22Rv1 (cell line): Measurements from ENCODE around the gene KIF17.

Experiments used
- H3K27ac ChIP-seq: fragments of 450-650 bp; 2 replicates; pipeline ENCODE4 v1.5.1; 2017
- ZFX ChIP-seq: fragments of 450-650 bp; IDR thresholded peaks from 2 replicates; pipeline ENCODE4 v1.6.1; 2017; ENCODE audit warnings: antibody characterized with exemption, borderline replicate concordance
- TF ChIP-seq, protein P1 (sequence below): fragments of 450-650 bp; IDR thresholded peaks from 2 replicates; pipeline ENCODE4 v1.5.1; 2017; ENCODE audit warnings: mild to moderate bottlenecking

The KIF17 gene

DNA sequence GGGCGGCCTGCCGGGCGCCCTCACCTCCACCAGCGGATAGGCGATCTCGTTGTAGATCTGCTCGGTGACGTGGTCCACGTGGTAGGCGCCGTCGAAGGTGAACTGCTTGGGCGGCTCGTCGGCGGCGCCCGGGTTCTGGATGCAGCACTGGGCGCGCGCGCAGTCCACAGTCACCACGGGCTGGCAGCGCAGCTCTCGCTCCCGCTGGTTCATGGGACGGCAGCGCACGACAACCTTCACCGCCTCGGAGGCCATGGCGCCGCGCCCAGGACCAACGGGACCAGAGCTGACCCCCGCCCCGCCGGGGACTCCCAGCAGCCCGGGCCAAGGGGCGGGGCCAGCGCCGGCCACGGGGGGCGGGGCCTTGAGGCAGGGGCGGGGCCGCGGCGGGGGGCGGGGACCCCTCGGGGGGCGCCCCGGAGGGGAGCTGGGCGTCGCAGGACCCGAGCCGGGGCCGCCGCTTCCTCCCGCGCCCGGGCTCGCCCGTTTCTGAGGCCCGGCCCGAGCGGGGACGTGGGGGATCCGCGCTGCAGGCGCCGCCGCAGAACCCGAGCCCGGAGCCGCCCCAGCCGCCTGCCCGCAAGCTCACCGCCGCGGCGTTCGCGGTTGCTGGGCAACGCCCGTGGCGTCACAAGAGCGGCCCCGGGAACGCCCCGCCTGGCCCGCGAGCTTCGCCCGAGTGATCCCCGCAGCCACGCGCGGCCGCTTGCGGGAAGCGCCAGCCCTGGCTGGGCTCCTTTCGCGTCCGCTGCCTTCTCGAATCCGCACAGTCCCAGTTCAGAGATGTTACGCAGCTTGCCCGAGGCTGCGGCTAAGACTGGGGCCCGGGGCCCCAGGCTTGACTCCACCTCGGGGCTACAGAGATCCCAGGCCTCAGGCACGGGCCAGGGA lies at the start of gene KIF17:
Gene KIF17 (minus strand): TSS at position 556 of the 891 bp plus-strand sequence. CDS start 301 bp downstream, at position 255.
- no peak within 1 kb of the TSS for H3K27ac ChIP-seq
- no peak for TF ChIP-seq ZFX
- TF ChIP-seq, protein P1, sequence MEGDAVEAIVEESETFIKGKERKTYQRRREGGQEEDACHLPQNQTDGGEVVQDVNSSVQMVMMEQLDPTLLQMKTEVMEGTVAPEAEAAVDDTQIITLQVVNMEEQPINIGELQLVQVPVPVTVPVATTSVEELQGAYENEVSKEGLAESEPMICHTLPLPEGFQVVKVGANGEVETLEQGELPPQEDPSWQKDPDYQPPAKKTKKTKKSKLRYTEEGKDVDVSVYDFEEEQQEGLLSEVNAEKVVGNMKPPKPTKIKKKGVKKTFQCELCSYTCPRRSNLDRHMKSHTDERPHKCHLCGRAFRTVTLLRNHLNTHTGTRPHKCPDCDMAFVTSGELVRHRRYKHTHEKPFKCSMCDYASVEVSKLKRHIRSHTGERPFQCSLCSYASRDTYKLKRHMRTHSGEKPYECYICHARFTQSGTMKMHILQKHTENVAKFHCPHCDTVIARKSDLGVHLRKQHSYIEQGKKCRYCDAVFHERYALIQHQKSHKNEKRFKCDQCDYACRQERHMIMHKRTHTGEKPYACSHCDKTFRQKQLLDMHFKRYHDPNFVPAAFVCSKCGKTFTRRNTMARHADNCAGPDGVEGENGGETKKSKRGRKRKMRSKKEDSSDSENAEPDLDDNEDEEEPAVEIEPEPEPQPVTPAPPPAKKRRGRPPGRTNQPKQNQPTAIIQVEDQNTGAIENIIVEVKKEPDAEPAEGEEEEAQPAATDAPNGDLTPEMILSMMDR: no peak

- TF ChIP-seq ZFX: no peak
- TF ChIP-seq, protein P1: no peak
- H3K27ac ChIP-seq: no peak overlapping the region
Measured at GRCh38 chr1:20767271-20767670, 49.5 kb upstream of the KIF17 start.

DNA sequence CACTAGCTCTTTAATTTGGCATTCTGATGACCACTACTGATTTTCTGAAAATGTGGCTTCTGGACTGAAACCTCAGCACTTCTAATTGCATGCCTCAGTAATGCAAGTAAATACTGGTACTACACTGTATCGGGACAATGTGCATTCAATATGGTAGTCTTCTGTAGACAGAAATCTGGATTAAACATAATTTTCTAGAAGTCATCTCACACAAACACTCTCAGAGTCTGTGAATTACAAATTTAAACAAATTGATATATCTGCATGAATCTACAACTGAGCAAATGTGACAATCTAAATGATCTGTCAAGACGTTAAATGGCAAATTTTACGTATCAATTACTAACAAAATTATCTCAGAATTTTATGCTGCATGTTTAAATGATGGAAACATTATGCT lies 45.6 kb upstream of the KIF17 start:
- TF ChIP-seq, protein P1: no peak
- TF ChIP-seq ZFX: no peak
- no peak overlapping the region for H3K27ac ChIP-seq

DNA sequence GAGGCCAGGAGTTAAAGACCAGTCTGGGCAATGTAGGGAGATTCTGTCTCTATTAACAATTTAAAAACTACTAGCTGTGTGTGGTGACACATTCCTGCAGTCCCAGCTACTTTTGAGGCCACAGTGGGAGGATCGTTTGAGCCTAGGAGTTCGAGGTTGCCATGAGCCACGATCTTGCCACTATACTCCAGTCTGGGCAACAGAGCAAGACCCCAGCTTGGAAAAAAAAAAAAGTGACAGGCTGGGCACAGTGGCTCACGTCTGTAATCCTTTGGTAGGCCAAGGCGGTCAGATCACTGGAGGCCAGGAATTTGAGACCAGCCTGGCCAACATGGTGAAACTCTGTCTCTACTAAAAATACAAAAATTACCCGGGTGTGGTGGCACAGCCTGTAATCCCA lies 42.5 kb upstream of the KIF17 start:
- no peak overlapping the region for H3K27ac ChIP-seq
- no peak for TF ChIP-seq ZFX
- TF ChIP-seq, protein P1: no peak

DNA sequence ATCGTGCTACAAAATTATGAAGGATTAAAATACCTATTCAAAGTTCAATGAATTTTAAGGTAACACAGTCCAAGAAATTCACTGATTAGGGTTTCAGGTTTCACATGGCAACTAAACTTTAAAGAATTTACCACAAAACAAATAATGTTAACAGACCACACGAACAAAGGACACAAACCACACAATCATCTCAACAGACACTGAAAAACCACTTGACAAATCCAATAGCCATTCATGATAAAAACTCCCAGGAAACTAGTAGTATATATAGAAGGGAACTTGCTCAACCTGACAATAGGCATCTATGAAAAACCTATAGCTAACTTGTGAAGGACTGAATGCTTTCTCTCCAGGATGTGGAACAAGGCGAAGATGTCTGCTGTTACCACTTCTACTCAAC lies 35.8 kb upstream of the KIF17 start:
- TF ChIP-seq ZFX: no peak
- TF ChIP-seq, protein P1: no peak
- no peak overlapping the region for H3K27ac ChIP-seq

- no peak overlapping the region for H3K27ac ChIP-seq
- TF ChIP-seq, protein P1: no peak
- no peak for TF ChIP-seq ZFX
Measured at GRCh38 chr1:20751462-20751990, 33.7 kb upstream of the KIF17 start.

DNA sequence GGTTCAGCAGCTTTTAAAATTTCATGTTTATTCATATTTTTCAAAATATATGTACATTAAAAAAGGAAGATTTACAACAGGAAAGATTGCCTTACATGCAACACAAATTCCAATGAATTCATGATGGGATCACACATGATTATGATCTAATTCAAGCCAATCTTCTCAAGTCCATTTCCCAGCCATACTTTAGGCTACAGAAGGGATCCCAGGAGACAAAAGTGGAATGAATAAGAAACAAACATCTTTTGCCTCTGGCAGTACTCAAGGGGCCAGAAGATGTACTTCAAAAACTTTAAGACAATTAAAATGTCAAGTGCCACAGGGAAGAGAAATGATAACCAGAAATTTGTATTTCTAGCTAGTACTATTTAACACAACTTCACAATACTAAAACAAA lies 24.9 kb upstream of the KIF17 start:
- TF ChIP-seq ZFX: no peak
- TF ChIP-seq, protein P1: no peak
- no peak overlapping the region for H3K27ac ChIP-seq
